GM12872 (cell line): ENCODE measurements around the gene CCDC93.

Experiments
- CTCF ChIP-seq: IDR thresholded peaks from 3 replicates; pipeline ENCODE4 v1.5.1; 2011; ENCODE audit warnings: low read depth, mild to moderate bottlenecking, low read length, moderate library complexity; ENCODE audit not compliant: insufficient read depth

The CCDC93 gene

GRCh38 chr2:118000041-118000440 lies 13.8 kb downstream of the CCDC93 start:
- no peak for TF ChIP-seq CTCF

- TF ChIP-seq CTCF = no peak
Measured at GRCh38 chr2:117997872-117998454, 15.9 kb downstream of the CCDC93 start.

- TF ChIP-seq CTCF = no peak
Measured at GRCh38 chr2:117996525-117996924, 17.3 kb downstream of the CCDC93 start.

- no peak for TF ChIP-seq CTCF
Measured at GRCh38 chr2:117994729-117995128, 19.1 kb downstream of the CCDC93 start.

- TF ChIP-seq CTCF = no peak
Measured at GRCh38 chr2:117989854-117990438, 23.9 kb downstream of the CCDC93 start.

- TF ChIP-seq CTCF = no peak
Measured at GRCh38 chr2:117987121-117987520, 26.7 kb downstream of the CCDC93 start.

GRCh38 chr2:117985092-117985491 lies 28.8 kb downstream of the CCDC93 start:
- TF ChIP-seq CTCF = no peak
